Measurements from ENCODE around the gene ZNF385A. TPM values are rescaled to one million over a fixed set of nuclear protein-coding genes. Genes with fewer than 3 reads are reported as not detected.

Gene ZNF385A
- total RNA-seq, 1 donor from 2014 or later, result 5.6 TPM

- Histone ChIP-seq H3K27me3 (ENCODE audit: control insufficient read depth, insufficient read depth, low read length) (no peaks in the 10 kb centered on the region), H3K4me3 (ENCODE audit: low read depth, low read length) (no peak overlapping the region), H3K36me3 (ENCODE audit: control insufficient read depth, insufficient read depth, low read length) (no peaks in the 10 kb centered on the region)
- TF ChIP-seq, protein P1, sequence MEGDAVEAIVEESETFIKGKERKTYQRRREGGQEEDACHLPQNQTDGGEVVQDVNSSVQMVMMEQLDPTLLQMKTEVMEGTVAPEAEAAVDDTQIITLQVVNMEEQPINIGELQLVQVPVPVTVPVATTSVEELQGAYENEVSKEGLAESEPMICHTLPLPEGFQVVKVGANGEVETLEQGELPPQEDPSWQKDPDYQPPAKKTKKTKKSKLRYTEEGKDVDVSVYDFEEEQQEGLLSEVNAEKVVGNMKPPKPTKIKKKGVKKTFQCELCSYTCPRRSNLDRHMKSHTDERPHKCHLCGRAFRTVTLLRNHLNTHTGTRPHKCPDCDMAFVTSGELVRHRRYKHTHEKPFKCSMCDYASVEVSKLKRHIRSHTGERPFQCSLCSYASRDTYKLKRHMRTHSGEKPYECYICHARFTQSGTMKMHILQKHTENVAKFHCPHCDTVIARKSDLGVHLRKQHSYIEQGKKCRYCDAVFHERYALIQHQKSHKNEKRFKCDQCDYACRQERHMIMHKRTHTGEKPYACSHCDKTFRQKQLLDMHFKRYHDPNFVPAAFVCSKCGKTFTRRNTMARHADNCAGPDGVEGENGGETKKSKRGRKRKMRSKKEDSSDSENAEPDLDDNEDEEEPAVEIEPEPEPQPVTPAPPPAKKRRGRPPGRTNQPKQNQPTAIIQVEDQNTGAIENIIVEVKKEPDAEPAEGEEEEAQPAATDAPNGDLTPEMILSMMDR (IDR thresholded peaks at IDR 0.05; ENCODE audit: insufficient read depth, low read length, poor library complexity, severe bottlenecking), result no peak
- DNase-seq (ENCODE audit: low read depth), result no peak
These were observed 13.0 kb downstream of the ZNF385A start for GRCh38 chr12:54371328-54372112.

- no peaks in the 10 kb centered on the region for H3K27me3 ChIP-seq (ENCODE audit: control insufficient read depth, insufficient read depth, low read length)
- TF ChIP-seq, protein P1 (IDR thresholded peaks at IDR 0.05; ENCODE audit: insufficient read depth, low read length, poor library complexity, severe bottlenecking), result peak; percentile 89
- DNase-seq (ENCODE audit: low read depth), result peak; percentile 28
- no peaks in the 10 kb centered on the region for H3K36me3 ChIP-seq (ENCODE audit: control insufficient read depth, insufficient read depth, low read length)
- H3K4me3 ChIP-seq (ENCODE audit: low read depth, low read length), result peak overlapping the region; percentile 34
These were observed 14.3 kb downstream of the ZNF385A start for GRCh38 chr12:54370171-54370730.

DNA sequence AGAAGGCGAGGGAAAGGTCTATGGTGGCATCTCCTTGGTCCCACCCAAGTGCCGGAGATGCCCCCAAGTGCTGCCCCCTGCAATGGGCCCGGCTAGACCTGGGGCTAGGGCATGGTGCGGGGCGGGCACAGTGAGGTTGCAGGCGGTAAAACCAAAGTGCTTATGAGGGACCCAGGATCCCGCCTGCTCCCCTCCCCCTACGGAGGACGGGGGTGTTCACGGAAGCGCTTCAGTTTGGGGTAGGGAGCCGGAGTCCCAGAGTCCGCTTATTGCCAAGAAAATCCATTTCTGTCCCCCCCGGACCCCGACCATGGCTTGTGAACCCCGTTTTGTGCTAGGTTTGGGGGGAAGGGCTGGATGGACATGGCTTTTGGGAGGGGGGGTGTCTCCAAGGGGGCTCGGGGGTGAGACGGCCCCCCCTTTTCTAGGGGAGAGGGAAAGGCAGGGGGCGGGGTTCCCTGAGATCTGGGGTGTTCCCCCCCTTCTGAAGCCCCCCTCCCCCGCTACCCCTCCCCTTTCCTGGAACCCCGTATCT is 14.9 kb downstream of the ZNF385A start:
- H3K4me3 ChIP-seq (ENCODE audit: low read depth, low read length), result peak overlapping the region; percentile 34
- no peaks in the 10 kb centered on the region for H3K27me3 ChIP-seq (ENCODE audit: control insufficient read depth, insufficient read depth, low read length)
- no peak for DNase-seq (ENCODE audit: low read depth)
- TF ChIP-seq, protein P1 (IDR thresholded peaks at IDR 0.05; ENCODE audit: insufficient read depth, low read length, poor library complexity, severe bottlenecking), result no peak
- no peaks in the 10 kb centered on the region for H3K36me3 ChIP-seq (ENCODE audit: control insufficient read depth, insufficient read depth, low read length)

- DNase-seq (ENCODE audit: low read depth), result peak; percentile 50
- no peak overlapping the region for H3K4me3 ChIP-seq (ENCODE audit: low read depth, low read length)
- TF ChIP-seq, protein P1 (IDR thresholded peaks at IDR 0.05; ENCODE audit: insufficient read depth, low read length, poor library complexity, severe bottlenecking), result peak; percentile 92
- no peaks in the 10 kb centered on the region for H3K36me3 ChIP-seq (ENCODE audit: control insufficient read depth, insufficient read depth, low read length)
- no peaks in the 10 kb centered on the region for H3K27me3 ChIP-seq (ENCODE audit: control insufficient read depth, insufficient read depth, low read length)
These were observed 15.6 kb downstream of the ZNF385A start for GRCh38 chr12:54368709-54369596.

DNA sequence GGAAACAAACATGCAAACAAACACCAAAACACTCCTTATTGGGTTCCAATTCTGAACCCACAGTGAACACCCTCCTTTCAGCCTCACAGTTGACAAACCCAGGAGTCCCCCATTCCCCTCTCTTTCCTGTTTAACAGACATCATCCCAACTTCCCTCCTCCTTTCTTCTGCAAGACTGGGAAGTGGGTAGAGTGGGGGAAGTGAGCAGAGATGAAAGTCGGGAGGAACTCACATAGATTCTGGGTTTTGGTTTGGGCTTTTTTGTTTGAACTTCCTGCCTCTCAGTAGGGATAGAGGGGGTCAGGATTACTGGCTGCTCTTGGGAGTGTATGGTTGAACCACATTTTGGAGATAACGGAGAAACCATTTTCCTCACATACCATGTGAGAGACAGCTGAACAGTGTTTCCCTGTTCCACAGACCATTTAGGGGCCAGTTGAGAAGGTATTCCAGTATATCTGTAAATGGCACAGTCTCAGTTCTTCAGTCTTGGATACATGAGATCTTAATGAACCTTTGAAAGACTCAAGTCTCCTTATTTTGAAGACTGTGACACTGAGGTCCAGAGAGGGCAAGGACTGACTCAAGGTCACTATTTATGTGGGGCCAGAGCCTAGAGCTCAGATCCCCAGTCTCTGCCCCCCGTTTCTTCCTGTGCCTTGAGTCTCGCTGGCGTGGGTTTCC is 16.4 kb downstream of the ZNF385A start:
- Histone ChIP-seq H3K27me3 (ENCODE audit: control insufficient read depth, insufficient read depth, low read length) (no peaks in the 10 kb centered on the region), H3K36me3 (ENCODE audit: control insufficient read depth, insufficient read depth, low read length) (no peaks in the 10 kb centered on the region), H3K4me3 (ENCODE audit: low read depth, low read length) (no peak overlapping the region)
- TF ChIP-seq, protein P1 (IDR thresholded peaks at IDR 0.05; ENCODE audit: insufficient read depth, low read length, poor library complexity, severe bottlenecking), result no peak
- DNase-seq (ENCODE audit: low read depth), result no peak

Measured in kidney epithelial cell (primary cell).